OCI-LY7 (cell line): ENCODE results near the gene EMP1.

Source experiments
- EZH2phosphoT487 ChIP-seq: fragments of 200-600 bp; sonication (generic); IDR thresholded peaks from 2 replicates; pipeline ENCODE4 v1.6.1; 2018; ENCODE audit warnings: low read depth, borderline replicate concordance, mild to moderate bottlenecking, mixed run types, antibody characterized with exemption, low read length, moderate library complexity, mixed read lengths
- TF ChIP-seq, protein P1 (sequence below): fragments of 200-600 bp; sonication (generic); conservative IDR thresholded peaks from 2 replicates; pipeline ENCODE4 v1.5.1; 2014; ENCODE audit warnings: mild to moderate bottlenecking, antibody characterized with exemption, low read length, moderate library complexity, mixed read lengths

DNA sequence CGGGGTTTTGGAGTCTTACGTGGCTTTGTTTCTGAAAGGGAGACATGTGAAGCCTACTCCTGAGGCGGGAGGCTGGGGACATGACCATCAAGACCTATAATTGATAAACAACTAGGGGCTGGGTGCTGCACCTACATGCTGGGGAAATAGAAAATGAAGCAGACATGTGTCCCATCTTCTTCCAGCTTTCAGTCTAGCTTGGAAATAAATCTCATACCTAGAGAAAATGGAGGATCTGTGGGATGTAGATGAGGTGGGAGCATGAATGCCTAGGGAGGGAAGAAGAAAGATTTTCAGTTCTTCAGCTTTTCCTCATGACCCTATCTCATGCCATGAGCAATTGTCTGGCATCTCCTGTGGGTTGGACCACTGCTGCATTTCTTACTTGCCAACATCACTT is 22.1 kb downstream of the EMP1 start:
- TF ChIP-seq, protein P1, sequence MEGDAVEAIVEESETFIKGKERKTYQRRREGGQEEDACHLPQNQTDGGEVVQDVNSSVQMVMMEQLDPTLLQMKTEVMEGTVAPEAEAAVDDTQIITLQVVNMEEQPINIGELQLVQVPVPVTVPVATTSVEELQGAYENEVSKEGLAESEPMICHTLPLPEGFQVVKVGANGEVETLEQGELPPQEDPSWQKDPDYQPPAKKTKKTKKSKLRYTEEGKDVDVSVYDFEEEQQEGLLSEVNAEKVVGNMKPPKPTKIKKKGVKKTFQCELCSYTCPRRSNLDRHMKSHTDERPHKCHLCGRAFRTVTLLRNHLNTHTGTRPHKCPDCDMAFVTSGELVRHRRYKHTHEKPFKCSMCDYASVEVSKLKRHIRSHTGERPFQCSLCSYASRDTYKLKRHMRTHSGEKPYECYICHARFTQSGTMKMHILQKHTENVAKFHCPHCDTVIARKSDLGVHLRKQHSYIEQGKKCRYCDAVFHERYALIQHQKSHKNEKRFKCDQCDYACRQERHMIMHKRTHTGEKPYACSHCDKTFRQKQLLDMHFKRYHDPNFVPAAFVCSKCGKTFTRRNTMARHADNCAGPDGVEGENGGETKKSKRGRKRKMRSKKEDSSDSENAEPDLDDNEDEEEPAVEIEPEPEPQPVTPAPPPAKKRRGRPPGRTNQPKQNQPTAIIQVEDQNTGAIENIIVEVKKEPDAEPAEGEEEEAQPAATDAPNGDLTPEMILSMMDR, result no peak
- no peak for TF ChIP-seq EZH2phosphoT487
